NCI-H2227 (cell line): ENCODE measurements around the gene MRO.

Experiments used
- DNase-seq: peaks from one replicate; lab custom pipeline; 2025; ENCODE audit not compliant: unreplicated experiment; lab: John Stamatoyannopoulos, UW

The MRO gene

GRCh38 chr18:50748243-50749229, 71.3 kb downstream of the MRO start:
- DNase-seq: peak; percentile 55

GRCh38 chr18:50747849-50748242, 72.0 kb downstream of the MRO start:
- no peak for DNase-seq

GRCh38 chr18:50745945-50746344, 73.9 kb downstream of the MRO start:
- DNase-seq: no peak
